ENCODE data around the gene EIF3M. TPM values are rescaled to one million over a fixed set of nuclear protein-coding genes. Genes with fewer than 3 reads are reported as not detected.

Gene EIF3M
- total RNA-seq, 1 donor from 2014 or later: 212 TPM

DNA sequence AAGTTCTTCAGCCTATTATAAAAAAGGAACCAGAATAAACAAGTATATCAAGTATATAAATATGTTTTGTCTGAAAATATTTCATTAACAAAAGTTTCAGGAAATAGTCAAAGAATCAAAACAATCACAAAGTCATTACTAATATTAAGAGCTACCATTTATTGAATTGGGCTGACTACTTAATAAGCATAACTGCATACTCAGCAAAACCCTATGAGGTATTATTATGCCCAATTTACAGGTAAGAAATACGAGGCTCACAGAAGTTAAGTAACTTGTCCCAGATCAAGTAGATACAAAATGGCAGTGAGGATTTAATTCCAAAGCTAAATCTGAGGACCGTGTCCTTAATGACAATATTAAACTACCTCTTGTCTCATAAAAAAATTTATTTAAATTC lies 52.2 kb downstream of the EIF3M start:
- no peak overlapping the region for H3K4me3 Mint-ChIP-seq (ENCODE audit: low read depth)
- H3K4me1 Mint-ChIP-seq (ENCODE audit: low read depth): no peaks in the 10 kb centered on the region
- TF ChIP-seq, protein P1, sequence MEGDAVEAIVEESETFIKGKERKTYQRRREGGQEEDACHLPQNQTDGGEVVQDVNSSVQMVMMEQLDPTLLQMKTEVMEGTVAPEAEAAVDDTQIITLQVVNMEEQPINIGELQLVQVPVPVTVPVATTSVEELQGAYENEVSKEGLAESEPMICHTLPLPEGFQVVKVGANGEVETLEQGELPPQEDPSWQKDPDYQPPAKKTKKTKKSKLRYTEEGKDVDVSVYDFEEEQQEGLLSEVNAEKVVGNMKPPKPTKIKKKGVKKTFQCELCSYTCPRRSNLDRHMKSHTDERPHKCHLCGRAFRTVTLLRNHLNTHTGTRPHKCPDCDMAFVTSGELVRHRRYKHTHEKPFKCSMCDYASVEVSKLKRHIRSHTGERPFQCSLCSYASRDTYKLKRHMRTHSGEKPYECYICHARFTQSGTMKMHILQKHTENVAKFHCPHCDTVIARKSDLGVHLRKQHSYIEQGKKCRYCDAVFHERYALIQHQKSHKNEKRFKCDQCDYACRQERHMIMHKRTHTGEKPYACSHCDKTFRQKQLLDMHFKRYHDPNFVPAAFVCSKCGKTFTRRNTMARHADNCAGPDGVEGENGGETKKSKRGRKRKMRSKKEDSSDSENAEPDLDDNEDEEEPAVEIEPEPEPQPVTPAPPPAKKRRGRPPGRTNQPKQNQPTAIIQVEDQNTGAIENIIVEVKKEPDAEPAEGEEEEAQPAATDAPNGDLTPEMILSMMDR (IDR thresholded peaks at IDR 0.05; ENCODE audit: unreplicated experiment): no peak

GRCh38 chr11:32641361-32641760 lies 57.7 kb downstream of the EIF3M start:
- TF ChIP-seq, protein P1 (IDR thresholded peaks at IDR 0.05; ENCODE audit: unreplicated experiment): no peak
- no peak for DNase-seq (ENCODE audit: low spot score, unreplicated experiment)
- H3K27me3 Mint-ChIP-seq: peaks cover 6% of the 10 kb centered on the region

More for the DNA sequence above, 52.2 kb downstream of the EIF3M start:
- peaks cover 12% of the 10 kb centered on the region for H3K27me3 Mint-ChIP-seq
- H3K27ac Mint-ChIP-seq: no peak overlapping the region
- no peaks in the 10 kb centered on the region for H3K36me3 Mint-ChIP-seq (ENCODE audit: insufficient read depth)
- no peak for DNase-seq (ENCODE audit: low spot score, unreplicated experiment)
- H3K9me3 Mint-ChIP-seq (ENCODE audit: low read depth): no peaks in the 10 kb centered on the region

DNA sequence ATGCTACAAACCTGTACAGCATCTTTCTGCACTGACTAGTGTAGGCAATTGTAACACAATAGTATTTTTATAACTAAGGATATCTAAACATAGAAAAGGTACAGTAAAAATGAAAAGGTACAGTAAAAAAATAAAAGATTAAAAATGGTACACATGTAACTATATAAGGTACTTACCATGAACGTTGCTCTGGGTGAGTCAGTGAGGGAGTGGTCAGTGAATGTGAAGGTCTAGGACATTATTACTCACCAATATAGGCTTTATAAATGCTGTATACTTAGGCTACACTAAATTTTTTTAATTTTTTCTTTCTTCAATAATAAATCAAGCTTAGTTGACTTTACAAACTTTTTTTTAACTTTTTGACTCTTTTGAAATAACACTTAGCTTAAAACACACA lies 59.9 kb downstream of the EIF3M start:
- TF ChIP-seq, protein P1 (IDR thresholded peaks at IDR 0.05; ENCODE audit: unreplicated experiment): no peak
- Mint-ChIP-seq H3K36me3 (ENCODE audit: insufficient read depth) (no peaks in the 10 kb centered on the region), H3K9me3 (ENCODE audit: low read depth) (no peaks in the 10 kb centered on the region), H3K4me3 (ENCODE audit: low read depth) (no peak overlapping the region), H3K4me1 (ENCODE audit: low read depth) (no peaks in the 10 kb centered on the region), H3K27ac (no peak overlapping the region), H3K27me3 (peaks cover 6% of the 10 kb centered on the region)
- DNase-seq (ENCODE audit: low spot score, unreplicated experiment): no peak

More at GRCh38 chr11:32641361-32641760, 57.7 kb downstream of the EIF3M start:
- Mint-ChIP-seq H3K9me3 (ENCODE audit: low read depth) (no peaks in the 10 kb centered on the region), H3K36me3 (ENCODE audit: insufficient read depth) (no peaks in the 10 kb centered on the region), H3K4me1 (ENCODE audit: low read depth) (no peaks in the 10 kb centered on the region), H3K4me3 (ENCODE audit: low read depth) (no peak overlapping the region), H3K27ac (no peak overlapping the region)

Other genes starting within 250 kb of the EIF3M start
- not detected in 2 replicates for gene WT1, start 148.3 kb upstream of the EIF3M start, total RNA-seq
- gene CCDC73, start 210.8 kb downstream of the EIF3M start, total RNA-seq: not detected in 2 replicates
- 0.67 and 0.75 TPM in 2 replicates for gene PRRG4, start 246.1 kb downstream of the EIF3M start, total RNA-seq

Data from progenitor cell of endocrine pancreas (in vitro differentiated cells).